NOMO-1 treated with dmso at 0.1 percent for 144 hours (cell line): ENCODE measurements around the gene INKA2.
"Not testable (repeated sequence)": the region's sequence is repeated elsewhere in the genome, so short reads cannot be mapped to it uniquely, and the experiment has no call there.

Source experiments
- DNase-seq: peaks from one replicate; lab custom pipeline; 2025; ENCODE audit not compliant: unreplicated experiment; lab: John Stamatoyannopoulos, UW

The INKA2 gene

GRCh38 chr1:111750856-111751255 is 11.7 kb upstream of the INKA2 start:
- DNase-seq: no peak

GRCh38 chr1:111749628-111750027 is 10.4 kb upstream of the INKA2 start:
- no peak for DNase-seq

- DNase-seq: no peak
These were observed 8.8 kb upstream of the INKA2 start for GRCh38 chr1:111747947-111748346.

- peak; percentile 16 for DNase-seq
These were observed 8.1 kb upstream of the INKA2 start for GRCh38 chr1:111747282-111747734.

- no peak for DNase-seq
These were observed 7.4 kb upstream of the INKA2 start for GRCh38 chr1:111746614-111746999.

- no peak for DNase-seq
These were observed 6.7 kb upstream of the INKA2 start for GRCh38 chr1:111745675-111746613.

- no peak for DNase-seq
These were observed 4.5 kb upstream of the INKA2 start for GRCh38 chr1:111743679-111744101.

GRCh38 chr1:111742938-111743549 is 3.8 kb upstream of the INKA2 start:
- no peak for DNase-seq

- not testable (repeated sequence) for DNase-seq
These were observed 3.1 kb upstream of the INKA2 start for GRCh38 chr1:111742292-111742691.

GRCh38 chr1:111739925-111740765 is 950 bp upstream of the INKA2 start:
- no peak for DNase-seq

GRCh38 chr1:111738436-111739193 is 580 bp downstream of the INKA2 start:
- no peak for DNase-seq

GRCh38 chr1:111738133-111738435 is 1.1 kb downstream of the INKA2 start:
- no peak for DNase-seq

GRCh38 chr1:111737216-111738132 is 1.7 kb downstream of the INKA2 start:
- DNase-seq: no peak

GRCh38 chr1:111736548-111737215 is 2.5 kb downstream of the INKA2 start:
- no peak for DNase-seq

GRCh38 chr1:111735858-111736544 is 3.2 kb downstream of the INKA2 start:
- DNase-seq: no peak

GRCh38 chr1:111735321-111735720 is 3.9 kb downstream of the INKA2 start:
- no peak for DNase-seq

- no peak for DNase-seq
These were observed 4.3 kb downstream of the INKA2 start for GRCh38 chr1:111734856-111735255.

GRCh38 chr1:111734426-111734825 is 4.8 kb downstream of the INKA2 start:
- DNase-seq: no peak

- DNase-seq: peak; percentile 30
These were observed 5.2 kb downstream of the INKA2 start for GRCh38 chr1:111733992-111734341.
